ENCODE results near the gene P3H3.

The P3H3 gene

DNA sequence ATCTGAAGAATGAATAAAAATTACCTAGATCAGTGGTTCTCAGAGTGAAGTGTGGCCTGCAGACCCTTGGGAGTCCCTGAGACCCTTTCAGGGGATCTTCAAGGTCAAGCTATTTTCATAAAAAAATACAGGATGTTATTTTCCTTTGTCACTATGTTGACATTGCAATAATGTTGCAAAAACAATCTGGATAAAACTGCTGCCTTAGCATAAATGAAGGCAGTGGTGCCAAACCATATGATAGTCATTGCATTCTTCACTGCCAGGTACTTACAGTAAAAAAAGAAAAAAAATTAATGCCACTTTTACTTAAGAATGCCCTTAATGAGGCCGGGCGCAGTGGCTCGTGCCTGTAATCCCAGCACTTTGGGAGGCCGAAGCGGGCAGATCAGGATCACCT is 40.9 kb upstream of the P3H3 start:
- Histone ChIP-seq H3K9ac (ENCODE audit: low read depth, low read length) (peak overlapping the region; percentile 24; the same call in 1 of the 2 replicates), H3K9me3 (ENCODE audit: insufficient read depth, low read depth, low read length) (no peaks in the 10 kb centered on the region), H3K27me3 (ENCODE audit: insufficient read depth, low read length) (no peaks in the 10 kb centered on the region), H3K36me3 (ENCODE audit: insufficient read depth, low read depth, low read length) (no peaks in the 10 kb centered on the region), H3K4me3 (ENCODE audit: low read length) (peak overlapping the region; percentile 32; the same call in 1 of the 2 replicates), H3K27ac (ENCODE audit: low read length) (no peak overlapping the region), H3K4me1 (ENCODE audit: insufficient read depth, low read length) (peaks cover 11% of the 10 kb centered on the region; the same call in 1 of the 2 replicates)

DNA sequence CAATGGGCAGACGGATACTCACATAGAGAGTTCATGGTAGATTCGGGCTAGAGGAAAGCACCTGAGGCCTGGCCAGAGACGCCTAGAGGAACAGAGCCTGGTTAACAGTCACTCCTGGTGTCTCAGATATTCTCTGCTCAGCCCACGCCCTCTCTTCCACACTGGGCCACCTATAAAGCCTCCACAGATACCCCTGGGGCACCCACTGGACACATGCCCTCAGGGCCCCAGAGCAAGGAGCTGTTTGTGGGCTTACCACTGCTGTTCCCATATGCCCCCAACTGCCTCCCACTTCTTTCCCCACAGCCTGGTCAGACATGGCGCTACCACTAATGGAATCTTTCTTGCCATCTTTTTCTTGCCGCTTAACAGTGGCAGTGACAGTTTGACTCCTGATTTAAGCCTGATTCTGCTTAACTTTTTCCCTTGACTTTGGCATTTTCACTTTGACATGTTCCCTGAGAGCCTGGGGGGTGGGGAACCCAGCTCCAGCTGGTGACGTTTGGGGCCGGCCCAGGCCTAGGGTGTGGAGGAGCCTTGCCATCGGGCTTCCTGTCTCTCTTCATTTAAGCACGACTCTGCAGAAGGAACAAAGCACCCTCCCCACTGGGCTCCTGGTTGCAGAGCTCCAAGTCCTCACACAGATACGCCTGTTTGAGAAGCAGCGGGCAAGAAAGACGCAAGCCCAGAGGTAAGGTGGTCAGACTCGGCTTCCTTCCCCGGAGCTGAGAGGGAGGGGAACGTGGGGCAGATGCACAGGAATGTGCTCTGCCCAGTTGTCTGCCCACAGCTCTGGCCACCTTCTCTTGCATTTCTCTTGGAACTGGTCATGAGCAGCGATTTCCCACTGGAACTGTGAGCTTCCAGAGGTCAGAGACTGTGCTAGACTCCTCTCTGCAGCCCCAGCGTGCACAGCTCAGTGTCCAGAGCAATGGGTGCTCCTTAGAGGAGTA is 39.0 kb upstream of the P3H3 start, which contains the start of gene CD4:
CD4 (plus strand) TSS at position 557 of the 953 bp plus-strand sequence. CDS start 10,611 bp downstream, outside the sequence.
- Histone ChIP-seq H3K9ac (ENCODE audit: low read depth, low read length) (no peak within 1 kb of the TSS), H3K27me3 (ENCODE audit: insufficient read depth, low read length) (no peaks in the 10 kb centered on the region), H3K36me3 (ENCODE audit: insufficient read depth, low read depth, low read length) (no peaks in the 10 kb centered on the region), H3K4me3 (ENCODE audit: low read length) (no peak within 1 kb of the TSS), H3K27ac (ENCODE audit: low read length) (no peak within 1 kb of the TSS), H3K9me3 (ENCODE audit: insufficient read depth, low read depth, low read length) (no peaks in the 10 kb centered on the region), H3K4me1 (ENCODE audit: insufficient read depth, low read length) (peaks cover 11% of the 10 kb centered on the region; the same call in 1 of the 2 replicates)

DNA sequence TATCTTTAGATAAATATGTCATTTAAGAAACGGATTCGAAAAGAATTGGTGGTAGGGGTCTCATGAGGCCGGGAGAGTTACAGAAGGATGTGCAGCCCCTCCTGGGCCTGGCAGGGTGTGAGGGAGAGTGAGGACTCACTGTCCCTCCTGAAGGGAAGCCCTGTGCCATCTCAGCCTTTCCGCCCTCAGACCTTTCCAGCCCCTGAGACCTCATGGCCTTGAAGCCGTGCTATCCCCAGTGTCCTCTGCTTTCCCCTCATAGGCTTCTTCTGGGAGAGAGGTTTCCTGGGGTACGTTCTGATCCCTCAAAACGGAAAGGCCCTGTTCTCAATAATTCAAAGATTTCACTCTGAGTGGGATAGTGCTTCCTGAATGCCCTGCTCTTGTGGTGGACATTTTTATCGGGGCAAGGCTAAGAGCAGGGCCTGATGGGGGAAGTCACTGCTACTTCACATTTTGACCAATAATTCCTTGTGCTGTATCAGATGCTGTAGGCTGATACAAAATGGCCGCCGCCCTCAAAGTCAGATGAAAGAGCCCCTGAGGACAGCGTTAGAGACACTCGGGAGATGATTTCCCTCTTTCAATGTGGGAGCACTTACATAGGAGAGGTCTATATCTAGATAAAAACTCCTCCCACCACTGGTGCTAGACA is 37.6 kb upstream of the P3H3 start:
- no peaks in the 10 kb centered on the region for H3K36me3 ChIP-seq (ENCODE audit: insufficient read depth, low read depth, low read length)
- H3K4me3 ChIP-seq (ENCODE audit: low read length): no peak overlapping the region
- H3K27ac ChIP-seq (ENCODE audit: low read length): no peak overlapping the region
- H3K9me3 ChIP-seq (ENCODE audit: insufficient read depth, low read depth, low read length): no peaks in the 10 kb centered on the region
- H3K4me1 ChIP-seq (ENCODE audit: insufficient read depth, low read length): peaks cover 11% of the 10 kb centered on the region; the same call in 1 of the 2 replicates
- no peak overlapping the region for H3K9ac ChIP-seq (ENCODE audit: low read depth, low read length)
- no peaks in the 10 kb centered on the region for H3K27me3 ChIP-seq (ENCODE audit: insufficient read depth, low read length)

DNA sequence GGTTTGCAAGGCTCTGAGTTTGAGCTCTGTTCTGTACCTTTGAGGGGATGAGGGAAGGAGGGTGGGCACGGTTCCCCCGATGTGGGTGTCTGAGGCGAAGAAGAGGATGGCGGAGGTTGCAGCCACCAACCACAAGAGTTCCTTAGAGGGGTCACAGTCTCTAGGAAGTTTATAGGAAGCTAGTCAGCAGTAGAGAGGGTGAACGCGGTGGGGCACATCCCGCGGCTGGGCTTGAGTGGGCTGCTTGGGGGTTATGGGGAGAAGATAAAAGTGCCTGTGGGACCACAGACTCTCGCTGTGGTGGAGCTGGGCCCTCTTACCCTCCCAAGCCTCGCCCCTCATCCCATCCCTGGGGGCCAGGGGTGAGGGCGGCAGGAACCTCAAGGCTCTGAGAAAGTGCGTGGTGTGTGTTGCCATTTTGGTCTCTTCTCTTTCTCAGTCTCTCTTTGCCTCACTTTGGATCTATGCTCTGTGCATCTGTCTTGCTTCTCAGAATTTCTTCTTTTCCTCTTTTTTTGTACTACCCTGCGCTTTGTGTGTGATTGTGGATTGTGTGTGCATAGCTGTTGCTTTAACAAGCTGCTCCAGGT is 36.2 kb upstream of the P3H3 start:
- Histone ChIP-seq H3K9ac (ENCODE audit: low read depth, low read length) (no peak overlapping the region), H3K27ac (ENCODE audit: low read length) (no peak overlapping the region), H3K9me3 (ENCODE audit: insufficient read depth, low read depth, low read length) (no peaks in the 10 kb centered on the region), H3K36me3 (ENCODE audit: insufficient read depth, low read depth, low read length) (no peaks in the 10 kb centered on the region), H3K4me3 (ENCODE audit: low read length) (no peak overlapping the region), H3K4me1 (ENCODE audit: insufficient read depth, low read length) (peaks cover 4% of the 10 kb centered on the region; the same call in 1 of the 2 replicates), H3K27me3 (ENCODE audit: insufficient read depth, low read length) (no peaks in the 10 kb centered on the region)

DNA sequence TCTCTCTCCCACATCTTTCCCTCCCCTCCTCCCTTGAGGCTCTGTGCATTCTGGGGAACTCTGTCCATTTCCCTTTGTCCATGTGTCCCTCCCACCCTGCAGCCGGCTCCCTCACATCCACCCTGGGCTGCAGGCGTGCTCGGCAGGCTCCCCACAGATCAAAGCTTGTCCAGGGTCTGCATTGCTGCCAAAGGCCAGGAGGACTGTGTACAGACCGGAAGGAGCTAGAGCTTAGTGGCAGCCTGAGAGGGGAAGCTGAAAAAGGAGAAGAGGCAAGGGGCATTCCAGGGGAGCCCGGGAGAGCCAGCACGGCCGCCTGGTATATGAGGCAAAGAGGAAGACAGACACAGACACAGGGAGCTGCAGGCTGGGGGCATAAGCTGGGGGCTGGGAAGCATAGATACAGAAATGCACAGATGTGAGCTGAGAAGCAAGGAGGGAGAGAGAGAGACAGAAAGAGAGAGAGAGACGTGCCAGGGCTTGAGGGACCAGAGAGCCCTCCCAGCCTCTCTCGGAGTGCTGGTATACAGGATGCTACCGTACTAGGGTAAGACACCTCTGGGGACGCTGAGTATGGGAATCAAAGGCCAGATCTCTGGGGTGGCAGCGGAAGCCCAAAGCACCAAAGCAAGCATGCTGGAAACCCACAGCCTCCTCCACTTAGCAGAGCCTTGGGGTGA is 35.5 kb upstream of the P3H3 start:
- Histone ChIP-seq H3K9ac (ENCODE audit: low read depth, low read length) (no peak overlapping the region), H3K9me3 (ENCODE audit: insufficient read depth, low read depth, low read length) (no peaks in the 10 kb centered on the region), H3K27ac (ENCODE audit: low read length) (no peak overlapping the region), H3K36me3 (ENCODE audit: insufficient read depth, low read depth, low read length) (no peaks in the 10 kb centered on the region), H3K27me3 (ENCODE audit: insufficient read depth, low read length) (no peaks in the 10 kb centered on the region), H3K4me3 (ENCODE audit: low read length) (no peak overlapping the region), H3K4me1 (ENCODE audit: insufficient read depth, low read length) (no peaks in the 10 kb centered on the region)

DNA sequence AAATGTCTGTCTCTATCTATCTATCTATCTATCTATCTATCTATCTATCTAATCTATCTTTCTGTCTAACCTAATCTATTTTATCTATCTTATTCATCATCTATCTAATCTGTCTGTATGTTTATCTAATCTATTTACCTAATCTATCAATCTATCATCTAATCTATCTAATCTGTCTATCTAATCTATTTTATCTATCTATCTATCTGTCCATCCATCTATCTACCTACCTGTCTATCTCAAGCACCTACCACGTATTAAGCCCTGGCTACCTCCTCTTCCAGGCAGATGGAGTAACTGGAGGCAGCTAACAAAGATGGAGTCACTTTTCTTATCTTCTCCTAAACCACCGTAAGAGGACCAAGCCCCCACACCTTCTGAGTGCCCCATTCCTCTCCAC is 33.1 kb upstream of the P3H3 start:
- H3K4me3 ChIP-seq (ENCODE audit: low read length): no peak overlapping the region
- no peak overlapping the region for H3K27ac ChIP-seq (ENCODE audit: low read length)
- no peak overlapping the region for H3K9ac ChIP-seq (ENCODE audit: low read depth, low read length)
- H3K4me1 ChIP-seq (ENCODE audit: insufficient read depth, low read length): no peaks in the 10 kb centered on the region
- H3K9me3 ChIP-seq (ENCODE audit: insufficient read depth, low read depth, low read length): no peaks in the 10 kb centered on the region
- no peaks in the 10 kb centered on the region for H3K27me3 ChIP-seq (ENCODE audit: insufficient read depth, low read length)
- H3K36me3 ChIP-seq (ENCODE audit: insufficient read depth, low read depth, low read length): no peaks in the 10 kb centered on the region

DNA sequence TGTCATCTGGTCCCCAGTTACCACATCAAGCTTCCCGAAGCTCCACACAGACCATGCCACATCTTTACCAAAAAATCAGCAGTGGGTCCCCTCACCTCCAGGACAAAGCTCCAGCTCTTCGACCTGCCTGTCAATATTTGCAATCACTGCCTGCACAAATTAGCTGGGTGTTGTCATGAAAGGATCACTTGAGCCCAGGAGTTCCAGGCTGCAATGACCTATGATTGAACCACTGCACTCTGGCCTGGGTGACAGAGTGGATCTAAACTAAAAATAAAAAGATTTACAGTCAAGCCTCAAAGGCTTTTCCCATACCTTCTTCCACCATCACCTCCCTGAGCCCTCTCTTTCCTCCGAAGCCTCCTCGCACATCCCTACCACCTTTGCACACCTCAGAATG is 31.6 kb upstream of the P3H3 start:
- no peak overlapping the region for H3K9ac ChIP-seq (ENCODE audit: low read depth, low read length)
- no peaks in the 10 kb centered on the region for H3K27me3 ChIP-seq (ENCODE audit: insufficient read depth, low read length)
- H3K36me3 ChIP-seq (ENCODE audit: insufficient read depth, low read depth, low read length): no peaks in the 10 kb centered on the region
- H3K4me3 ChIP-seq (ENCODE audit: low read length): no peak overlapping the region
- no peak overlapping the region for H3K27ac ChIP-seq (ENCODE audit: low read length)
- H3K9me3 ChIP-seq (ENCODE audit: insufficient read depth, low read depth, low read length): no peaks in the 10 kb centered on the region
- no peaks in the 10 kb centered on the region for H3K4me1 ChIP-seq (ENCODE audit: insufficient read depth, low read length)

DNA sequence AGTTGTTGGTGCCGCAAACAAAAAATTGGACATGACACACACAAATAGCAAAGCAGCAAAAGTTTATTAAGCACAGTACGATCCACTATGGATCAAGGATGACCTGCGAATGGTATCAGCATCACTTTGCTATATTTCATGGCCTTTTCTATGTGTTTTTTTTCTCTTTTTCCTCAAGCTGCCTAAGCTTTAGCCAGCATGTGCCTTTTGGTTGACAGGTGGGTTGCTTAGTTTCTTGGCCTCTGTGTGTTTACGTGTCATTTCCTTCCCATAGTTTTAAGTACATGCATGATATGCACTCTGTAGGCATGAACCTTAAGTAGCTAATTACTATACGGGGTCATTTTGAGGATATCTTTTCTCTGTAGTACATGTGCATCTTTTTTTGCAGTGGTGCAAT is 29.1 kb upstream of the P3H3 start:
- Histone ChIP-seq H3K9ac (ENCODE audit: low read depth, low read length) (no peak overlapping the region), H3K27ac (ENCODE audit: low read length) (no peak overlapping the region), H3K9me3 (ENCODE audit: insufficient read depth, low read depth, low read length) (no peaks in the 10 kb centered on the region), H3K4me1 (ENCODE audit: insufficient read depth, low read length) (no peaks in the 10 kb centered on the region), H3K27me3 (ENCODE audit: insufficient read depth, low read length) (no peaks in the 10 kb centered on the region), H3K4me3 (ENCODE audit: low read length) (no peak overlapping the region), H3K36me3 (ENCODE audit: insufficient read depth, low read depth, low read length) (no peaks in the 10 kb centered on the region)

DNA sequence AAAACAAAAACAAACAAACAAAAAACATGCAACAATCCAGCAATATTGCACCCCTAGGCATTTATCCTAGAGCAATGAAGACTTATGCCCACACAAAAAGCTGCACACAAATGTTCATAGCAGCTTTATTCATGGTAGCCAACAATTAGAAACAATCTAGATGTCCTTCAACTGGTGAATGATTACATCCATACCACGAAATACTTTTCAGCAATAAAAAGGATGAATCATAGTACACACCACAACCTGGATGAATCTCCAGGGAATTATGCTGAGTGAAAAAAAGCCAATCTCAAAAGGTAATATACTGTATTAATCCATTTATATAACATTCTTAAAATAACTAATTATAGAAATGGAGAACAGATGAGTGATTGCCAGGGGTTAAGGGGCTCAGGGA is 21.0 kb upstream of the P3H3 start:
- Histone ChIP-seq H3K36me3 (ENCODE audit: insufficient read depth, low read depth, low read length) (no peaks in the 10 kb centered on the region), H3K4me3 (ENCODE audit: low read length) (no peak overlapping the region), H3K9ac (ENCODE audit: low read depth, low read length) (no peak overlapping the region), H3K4me1 (ENCODE audit: insufficient read depth, low read length) (no peaks in the 10 kb centered on the region; the same call in 1 of the 2 replicates), H3K9me3 (ENCODE audit: insufficient read depth, low read depth, low read length) (no peaks in the 10 kb centered on the region), H3K27ac (ENCODE audit: low read length) (no peak overlapping the region), H3K27me3 (ENCODE audit: insufficient read depth, low read length) (no peaks in the 10 kb centered on the region)

DNA sequence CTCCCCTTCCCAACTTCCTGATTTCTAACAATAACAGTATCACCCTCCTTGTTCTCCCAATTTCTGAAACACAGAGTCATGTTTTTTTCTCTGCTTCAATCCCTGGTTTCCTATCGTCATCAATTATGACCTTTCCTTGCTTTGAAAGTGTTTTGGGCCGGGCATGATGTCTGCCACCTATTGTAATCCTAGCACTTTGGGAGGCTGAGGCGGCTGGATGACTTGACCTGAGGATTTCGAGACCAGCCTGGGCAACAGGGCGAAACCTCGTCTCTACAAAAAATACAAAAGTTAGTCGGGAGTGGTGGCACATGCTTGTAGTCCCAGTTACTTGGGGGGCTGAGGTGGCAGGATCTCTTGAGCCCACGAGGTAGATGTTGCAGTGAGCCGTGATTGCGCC is 19.2 kb upstream of the P3H3 start:
- H3K36me3 ChIP-seq (ENCODE audit: insufficient read depth, low read depth, low read length): no peaks in the 10 kb centered on the region
- no peaks in the 10 kb centered on the region for H3K9me3 ChIP-seq (ENCODE audit: insufficient read depth, low read depth, low read length)
- no peaks in the 10 kb centered on the region; the same call in 1 of the 2 replicates for H3K4me1 ChIP-seq (ENCODE audit: insufficient read depth, low read length)
- no peak overlapping the region for H3K9ac ChIP-seq (ENCODE audit: low read depth, low read length)
- H3K27ac ChIP-seq (ENCODE audit: low read length): no peak overlapping the region
- H3K4me3 ChIP-seq (ENCODE audit: low read length): no peak overlapping the region
- H3K27me3 ChIP-seq (ENCODE audit: insufficient read depth, low read length): no peaks in the 10 kb centered on the region

DNA sequence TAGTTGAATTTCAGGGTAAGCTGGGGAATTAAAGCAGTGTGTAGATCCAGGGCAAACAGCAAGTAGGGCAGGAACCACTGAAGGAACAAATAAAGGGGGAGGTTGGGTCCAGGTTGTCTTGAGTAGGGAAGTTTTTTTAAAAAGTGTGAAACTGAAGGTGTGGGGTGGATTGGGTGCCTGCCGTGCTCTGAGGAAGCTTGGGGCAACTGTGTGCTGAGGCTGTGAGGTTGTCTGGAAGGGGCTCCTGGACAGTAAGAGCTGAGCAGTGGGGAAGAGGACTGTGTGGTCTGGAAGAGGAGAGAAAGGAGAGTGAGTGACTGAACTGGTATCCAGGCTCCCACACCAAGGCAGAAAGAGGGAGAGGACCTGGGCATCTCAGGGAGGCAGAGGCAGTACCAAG is 17.4 kb upstream of the P3H3 start:
- H3K4me1 ChIP-seq (ENCODE audit: insufficient read depth, low read length): no peaks in the 10 kb centered on the region; the same call in 1 of the 2 replicates
- peaks cover 7% of the 10 kb centered on the region; the same call in 1 of the 2 replicates for H3K27me3 ChIP-seq (ENCODE audit: insufficient read depth, low read length)
- no peaks in the 10 kb centered on the region for H3K36me3 ChIP-seq (ENCODE audit: insufficient read depth, low read depth, low read length)
- no peaks in the 10 kb centered on the region for H3K9me3 ChIP-seq (ENCODE audit: insufficient read depth, low read depth, low read length)
- H3K4me3 ChIP-seq (ENCODE audit: low read length): no peak overlapping the region
- no peak overlapping the region for H3K27ac ChIP-seq (ENCODE audit: low read length)
- no peak overlapping the region for H3K9ac ChIP-seq (ENCODE audit: low read depth, low read length)
